RKO (cell line): ENCODE results near the gene MRTO4.
A peak's percentile ranks its signal among the peaks of the same experiment; 100 is the strongest.
"Not testable (repeated sequence)": the region's sequence is repeated elsewhere in the genome, so short reads cannot be mapped to it uniquely, and the experiment has no call there.

Experiments used
- DNase-seq: peaks from one replicate; pipeline ENCODE4 v3.0.0-alpha.2; 2016; ENCODE audit warnings: low spot score

The MRTO4 gene

DNA sequence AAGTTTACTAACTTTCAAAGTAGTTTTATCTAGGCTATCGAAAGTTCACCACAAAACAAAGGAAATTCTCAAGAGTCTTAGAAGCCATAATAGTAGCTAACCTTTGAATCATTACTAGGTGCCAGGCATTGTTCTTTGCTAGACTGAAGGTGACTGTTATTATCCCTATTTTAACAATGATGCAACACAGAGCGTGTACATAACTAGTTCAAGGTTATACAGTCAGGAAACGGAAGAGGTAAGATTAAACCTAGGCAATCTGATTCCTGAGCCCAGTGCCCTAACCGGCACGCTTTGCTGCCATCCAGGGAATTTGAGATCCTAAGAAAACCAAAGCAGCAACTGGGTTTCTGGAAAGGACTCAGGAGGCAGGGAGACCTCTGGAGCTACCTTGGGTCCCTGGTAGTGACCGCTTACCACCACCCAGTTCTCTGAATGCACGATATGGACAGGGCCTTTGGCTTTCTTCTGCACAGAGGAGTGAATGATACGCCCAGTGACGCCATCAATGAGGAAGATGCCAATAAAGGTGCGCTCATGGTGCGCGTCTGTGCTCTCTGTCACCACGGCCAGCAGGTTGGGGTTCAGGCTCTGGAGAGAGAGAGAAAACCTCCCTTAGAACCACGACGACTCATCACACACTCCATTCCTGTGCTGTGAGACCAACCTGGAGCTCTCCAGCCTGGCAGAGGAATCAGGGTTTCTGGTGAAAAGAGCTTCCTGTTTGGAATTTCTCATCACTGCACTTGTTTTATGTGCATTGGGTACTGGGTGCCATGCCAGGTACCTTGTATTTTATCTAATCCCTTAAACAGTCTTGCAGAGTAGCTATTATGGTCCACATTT lies 28.4 kb upstream of the MRTO4 start:
- DNase-seq: peak; percentile 37

DNA sequence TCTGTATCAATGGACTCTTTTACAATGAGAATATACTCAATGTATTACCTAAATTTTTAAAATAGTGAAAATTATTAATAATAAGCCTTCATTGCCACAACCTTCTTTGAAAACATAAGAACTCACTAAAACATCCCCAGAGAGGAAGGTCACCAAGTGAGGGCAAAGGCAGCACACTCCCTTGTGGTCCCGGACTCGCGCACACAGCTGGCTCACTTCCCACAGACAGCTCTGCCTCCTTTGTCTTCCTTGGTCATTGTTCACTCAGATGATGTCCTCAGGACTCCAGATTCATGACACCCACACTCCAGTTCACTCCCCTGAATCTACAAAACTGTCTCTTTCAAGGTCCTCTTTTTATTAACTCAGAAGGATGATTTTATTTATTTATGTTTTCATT lies 22.4 kb upstream of the MRTO4 start:
- no peak for DNase-seq

DNA sequence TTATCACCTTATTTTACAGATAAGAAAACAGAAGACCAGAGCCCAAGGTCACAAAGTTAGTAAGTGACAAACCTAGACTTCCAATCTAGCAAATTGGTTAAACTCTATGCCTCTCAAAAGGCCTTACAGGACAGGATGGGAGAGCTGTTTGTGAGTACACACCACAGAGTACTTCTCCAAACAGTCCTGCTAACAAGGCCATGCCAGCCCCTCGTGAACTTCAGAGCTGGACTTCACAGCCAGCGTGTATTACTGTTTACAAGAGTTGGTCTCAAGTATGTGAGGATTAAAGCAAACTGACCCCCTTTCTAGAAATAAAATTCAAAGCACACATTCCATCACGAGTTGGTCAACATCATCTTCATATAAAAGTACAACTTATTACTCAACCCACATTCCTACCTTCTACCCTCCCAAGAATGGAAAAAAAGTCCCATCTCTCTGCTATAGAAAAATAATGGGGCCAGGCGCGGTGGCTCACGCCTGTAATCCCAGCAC lies 21.7 kb upstream of the MRTO4 start:
- no peak for DNase-seq

DNA sequence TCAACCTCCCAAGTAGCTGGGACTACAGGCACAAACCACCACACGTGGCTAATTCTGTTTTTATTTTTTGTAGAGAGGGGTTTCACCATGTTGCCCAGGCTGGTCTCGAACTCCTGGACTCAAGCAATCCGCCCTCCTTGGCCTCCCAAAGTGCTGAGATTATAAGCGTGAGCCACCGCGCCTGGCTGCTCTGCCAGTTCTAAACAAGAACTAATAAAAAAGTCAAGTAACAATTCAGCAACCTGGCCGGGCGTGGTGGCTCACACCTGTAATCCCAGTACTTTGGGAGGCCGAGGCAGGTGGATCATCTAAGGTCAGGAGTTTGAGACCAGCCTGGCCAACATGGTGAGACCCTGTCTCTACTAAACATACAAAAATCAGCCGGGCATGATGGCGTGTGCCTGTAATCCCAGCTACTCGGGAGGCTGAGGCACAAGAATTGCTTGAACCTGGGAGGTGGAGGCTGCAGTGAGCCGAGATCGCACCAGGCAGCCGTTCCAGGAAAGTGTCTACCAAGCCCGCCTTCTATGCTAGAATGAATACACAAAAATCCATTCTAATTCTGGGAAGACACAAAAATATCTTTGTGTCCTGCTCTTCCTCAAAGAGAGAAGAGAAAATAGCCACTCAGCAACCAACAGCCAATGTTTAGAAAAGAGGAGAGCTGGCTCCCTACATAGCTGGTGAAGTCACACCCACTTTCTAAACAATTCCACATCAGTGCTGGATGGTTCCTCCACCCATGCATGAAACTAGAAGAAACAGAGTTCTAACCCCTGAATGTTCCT lies 19.7 kb upstream of the MRTO4 start:
- not testable (repeated sequence) for DNase-seq

DNA sequence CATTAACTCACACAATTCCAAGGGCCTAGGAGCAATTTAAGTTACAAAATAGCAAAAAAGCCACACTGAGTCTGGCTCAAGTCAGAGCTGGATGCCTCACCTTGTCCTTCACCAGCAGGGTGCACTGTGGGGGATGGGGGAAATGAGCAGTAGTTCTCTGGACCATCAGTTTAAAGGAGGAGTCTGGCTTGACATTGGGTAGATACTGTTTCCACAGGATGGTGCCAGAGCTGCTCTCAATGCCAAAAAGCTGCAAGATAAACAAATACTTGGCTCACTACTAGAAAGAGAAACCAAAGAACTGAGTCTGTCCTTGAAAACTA lies 19.1 kb upstream of the MRTO4 start:
- DNase-seq: no peak

DNA sequence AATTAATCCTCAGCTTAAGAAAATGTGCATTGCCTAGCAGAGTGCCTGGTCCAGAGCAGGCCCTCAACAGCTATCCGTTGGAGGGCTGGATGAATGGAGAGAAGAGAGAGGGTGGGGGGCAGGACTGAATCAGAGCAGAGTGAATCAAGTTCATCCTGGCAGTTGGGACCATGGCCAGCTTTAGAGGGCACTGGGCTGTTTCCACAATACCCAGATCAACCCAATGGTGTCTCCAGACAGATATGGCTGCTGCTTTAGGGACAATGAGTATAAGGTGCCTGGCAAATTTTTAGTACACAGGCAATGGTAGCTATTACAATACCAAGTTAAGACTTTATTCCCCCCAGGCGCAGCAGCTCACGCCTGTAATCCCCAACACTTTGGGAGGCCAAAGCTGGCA lies 17.4 kb upstream of the MRTO4 start:
- DNase-seq: no peak

DNA sequence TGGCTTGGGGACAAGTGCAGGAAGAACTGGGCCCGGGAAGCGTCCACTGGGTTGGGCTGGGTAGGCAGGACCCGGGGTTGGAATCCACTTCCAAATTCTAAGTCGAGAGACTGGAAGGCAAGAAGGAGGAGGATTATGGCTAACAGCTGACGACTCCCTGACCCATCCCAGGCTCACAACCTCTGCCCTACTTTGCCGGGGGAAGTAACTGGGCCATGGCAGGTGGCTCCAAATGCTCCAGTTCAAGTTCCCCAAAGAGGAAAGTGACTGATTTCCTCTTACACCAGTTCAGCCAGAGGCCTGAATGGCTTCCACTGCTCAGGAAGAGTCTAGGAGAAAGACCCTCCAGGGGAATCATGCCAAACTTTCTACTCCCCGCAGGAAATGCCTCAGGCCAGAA lies 11.7 kb upstream of the MRTO4 start:
- no peak for DNase-seq

DNA sequence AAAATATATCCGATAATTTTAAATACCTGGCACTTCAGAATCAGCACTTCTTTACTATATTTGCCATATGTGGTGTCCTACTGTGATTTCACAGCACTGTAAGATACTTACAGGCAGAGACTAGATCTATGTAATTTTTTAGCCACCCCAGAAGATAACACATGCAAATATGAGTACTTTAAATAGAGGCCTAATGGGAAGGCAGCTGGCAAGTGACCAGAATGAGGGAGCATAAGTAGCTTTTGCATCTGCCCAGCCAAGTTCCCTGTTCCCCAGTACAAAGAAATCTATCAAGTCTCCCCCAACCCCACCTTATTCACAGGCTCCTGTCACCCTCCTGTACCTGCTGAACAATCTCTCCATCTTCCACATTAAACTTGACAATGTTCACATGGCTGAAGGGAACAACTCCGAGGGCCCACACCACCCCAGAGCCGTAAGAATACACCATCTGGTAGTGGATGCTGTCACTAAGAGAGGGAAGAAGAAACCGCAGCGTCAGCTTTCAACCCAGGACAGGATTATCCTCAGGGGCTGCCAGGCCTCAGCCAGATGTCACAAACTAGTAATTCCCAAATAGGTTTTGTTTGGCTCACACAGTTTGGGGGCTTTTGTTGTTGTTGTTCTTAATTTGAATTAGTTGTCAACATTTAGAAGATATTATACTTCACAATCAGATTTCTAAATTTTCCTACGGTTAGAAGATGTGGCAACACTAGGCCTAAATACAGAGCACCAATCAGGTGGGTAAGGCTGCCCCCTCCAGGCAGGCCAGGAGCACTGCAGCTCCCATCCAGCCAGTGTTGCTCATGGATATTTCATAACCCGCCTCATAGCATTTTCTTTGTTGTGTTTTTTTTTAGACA lies 10.7 kb upstream of the MRTO4 start:
- DNase-seq: peak; percentile 74

DNA sequence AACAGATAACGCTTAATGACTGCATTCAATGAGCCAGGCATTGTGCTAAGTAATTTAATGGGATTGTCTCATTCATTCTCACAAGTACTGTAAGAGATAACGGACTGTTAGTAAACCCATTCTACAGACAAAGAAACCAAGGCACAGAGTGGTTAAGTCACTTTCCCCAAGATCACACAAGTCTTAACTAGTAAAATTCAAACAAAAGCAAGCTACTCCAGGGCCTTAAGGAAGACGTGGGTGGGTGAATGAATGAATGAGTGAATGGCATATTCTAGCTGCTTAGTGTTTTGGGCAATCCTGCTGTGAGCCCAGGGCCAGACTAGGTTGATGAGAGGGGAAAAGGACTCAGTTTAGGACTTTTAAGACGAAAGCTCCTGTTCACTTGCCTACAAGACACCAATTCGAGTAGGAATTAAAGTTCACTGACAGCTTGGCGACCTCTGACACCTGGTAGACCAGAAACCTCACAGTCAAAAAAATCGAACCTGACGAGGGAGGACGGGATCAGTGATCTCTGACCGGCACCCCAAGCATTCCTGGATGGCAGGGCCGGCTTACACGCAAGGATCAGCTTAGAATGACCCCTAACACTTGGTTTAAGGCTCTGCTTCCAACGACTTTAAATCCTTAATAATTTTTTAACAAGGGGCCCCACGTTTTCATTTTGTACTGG lies 838 bp upstream of the MRTO4 start:
- peak; percentile 51 for DNase-seq

DNA sequence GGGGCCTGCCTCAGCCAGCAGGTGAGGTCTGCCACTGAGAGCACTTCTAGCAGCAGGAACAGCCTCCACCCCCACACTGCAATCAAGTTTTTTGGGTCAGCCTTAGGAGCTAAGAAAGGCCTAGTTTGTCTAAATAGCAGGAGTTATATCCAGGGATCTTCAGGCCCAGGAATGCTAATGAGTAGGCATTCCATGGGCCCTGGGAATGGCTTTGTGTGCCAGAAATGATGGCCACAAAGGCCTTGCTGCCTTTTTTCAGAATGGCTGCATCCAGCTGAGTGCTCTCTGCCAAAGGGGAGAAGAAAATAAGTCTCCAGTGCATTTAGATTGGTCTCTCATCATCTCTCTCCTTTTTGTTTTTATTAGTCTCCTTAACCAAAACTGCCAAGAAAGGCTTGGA lies 2.8 kb downstream of the MRTO4 start:
- no peak for DNase-seq

DNA sequence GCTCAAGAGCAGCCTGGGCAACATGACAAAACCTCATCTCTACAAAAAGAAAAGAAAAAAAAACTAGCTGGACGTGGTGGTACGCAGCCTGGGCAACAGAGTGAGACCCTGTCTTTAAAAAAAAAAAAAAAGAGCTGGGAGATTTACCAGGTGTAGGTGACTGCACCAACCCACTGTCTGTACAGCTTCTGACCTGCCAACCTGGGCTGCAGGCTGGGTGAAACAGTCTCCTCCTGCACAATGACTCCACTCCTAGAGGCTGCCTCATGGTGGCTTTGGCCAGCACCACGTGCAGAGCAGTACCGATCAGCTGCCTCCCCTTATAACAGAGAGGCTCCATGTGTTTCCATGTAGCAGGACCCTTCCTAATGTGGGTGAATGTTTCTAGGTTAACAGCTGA lies 3.7 kb downstream of the MRTO4 start:
- no peak for DNase-seq

DNA sequence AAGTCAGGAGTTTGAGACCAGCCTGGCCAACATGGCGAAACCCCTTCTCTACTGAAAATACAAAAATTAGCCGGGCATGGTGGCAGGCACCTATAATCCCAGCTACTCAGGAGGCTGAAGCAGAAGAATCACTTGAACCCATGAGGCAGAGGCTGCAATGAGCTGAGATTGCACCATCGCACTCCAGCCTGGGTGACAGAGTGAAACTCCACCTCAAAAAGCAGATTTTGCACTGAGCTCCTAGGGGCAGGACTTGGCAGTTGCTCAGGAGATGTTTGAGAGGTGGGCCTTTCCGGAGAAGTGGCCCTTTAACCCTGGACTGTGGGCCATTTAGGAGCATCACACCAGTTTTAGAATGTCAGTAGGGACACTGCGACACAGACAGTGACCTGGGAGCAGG lies 4.7 kb downstream of the MRTO4 start:
- DNase-seq: not testable (repeated sequence)

DNA sequence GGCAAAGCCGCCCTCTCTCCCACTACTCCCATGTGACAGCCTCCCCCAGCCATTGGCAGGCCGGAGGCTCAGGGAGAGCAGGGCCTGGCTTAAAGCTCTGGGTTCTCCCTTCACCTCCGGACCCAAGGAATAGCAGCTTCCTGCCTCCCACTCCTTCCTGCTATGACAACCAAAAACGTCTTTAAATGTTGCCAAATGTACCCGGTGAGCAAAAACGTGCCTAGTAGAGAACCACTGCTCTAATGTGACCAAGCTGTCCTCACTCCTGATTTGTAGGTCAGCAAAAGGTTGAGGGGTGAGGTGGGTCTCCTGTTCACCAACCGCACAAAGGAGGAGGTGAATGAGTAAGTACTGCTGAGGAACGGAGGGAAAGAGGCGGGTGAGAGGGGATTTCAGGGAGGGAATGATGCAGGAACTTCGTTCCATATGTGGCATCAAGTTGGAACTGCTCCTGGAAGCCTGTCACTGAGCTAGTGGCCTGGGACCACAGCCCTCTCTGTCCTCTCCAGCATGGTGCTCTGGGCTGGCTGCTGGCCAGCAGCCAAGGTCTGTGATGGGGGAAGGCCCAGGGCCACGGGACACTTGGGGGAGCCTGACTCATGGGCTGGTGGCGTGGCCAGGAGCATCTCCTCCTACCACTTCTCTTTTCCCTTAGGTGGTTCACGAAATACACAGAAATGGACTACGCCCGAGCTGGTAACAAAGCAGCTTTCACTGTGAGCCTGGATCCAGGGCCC lies 5.7 kb downstream of the MRTO4 start:
- no peak for DNase-seq

DNA sequence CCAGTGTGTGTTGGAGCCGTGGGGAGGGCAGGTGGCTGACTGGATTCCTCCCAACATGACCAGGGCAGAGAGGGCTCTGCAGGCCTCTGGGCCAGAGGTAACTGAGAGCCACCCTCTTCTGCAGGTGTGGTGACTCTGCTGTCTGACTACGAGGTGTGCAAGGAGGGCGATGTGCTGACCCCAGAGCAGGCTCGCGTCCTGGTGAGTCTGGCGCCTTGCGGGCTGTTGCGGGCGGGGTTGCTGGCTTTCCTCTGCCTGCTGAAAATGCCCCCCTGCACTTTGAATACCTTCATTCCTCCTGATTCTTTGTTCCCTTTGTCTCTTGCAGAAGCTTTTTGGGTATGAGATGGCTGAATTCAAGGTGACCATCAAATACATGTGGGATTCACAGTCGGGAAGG lies 6.7 kb downstream of the MRTO4 start:
- no peak for DNase-seq

DNA sequence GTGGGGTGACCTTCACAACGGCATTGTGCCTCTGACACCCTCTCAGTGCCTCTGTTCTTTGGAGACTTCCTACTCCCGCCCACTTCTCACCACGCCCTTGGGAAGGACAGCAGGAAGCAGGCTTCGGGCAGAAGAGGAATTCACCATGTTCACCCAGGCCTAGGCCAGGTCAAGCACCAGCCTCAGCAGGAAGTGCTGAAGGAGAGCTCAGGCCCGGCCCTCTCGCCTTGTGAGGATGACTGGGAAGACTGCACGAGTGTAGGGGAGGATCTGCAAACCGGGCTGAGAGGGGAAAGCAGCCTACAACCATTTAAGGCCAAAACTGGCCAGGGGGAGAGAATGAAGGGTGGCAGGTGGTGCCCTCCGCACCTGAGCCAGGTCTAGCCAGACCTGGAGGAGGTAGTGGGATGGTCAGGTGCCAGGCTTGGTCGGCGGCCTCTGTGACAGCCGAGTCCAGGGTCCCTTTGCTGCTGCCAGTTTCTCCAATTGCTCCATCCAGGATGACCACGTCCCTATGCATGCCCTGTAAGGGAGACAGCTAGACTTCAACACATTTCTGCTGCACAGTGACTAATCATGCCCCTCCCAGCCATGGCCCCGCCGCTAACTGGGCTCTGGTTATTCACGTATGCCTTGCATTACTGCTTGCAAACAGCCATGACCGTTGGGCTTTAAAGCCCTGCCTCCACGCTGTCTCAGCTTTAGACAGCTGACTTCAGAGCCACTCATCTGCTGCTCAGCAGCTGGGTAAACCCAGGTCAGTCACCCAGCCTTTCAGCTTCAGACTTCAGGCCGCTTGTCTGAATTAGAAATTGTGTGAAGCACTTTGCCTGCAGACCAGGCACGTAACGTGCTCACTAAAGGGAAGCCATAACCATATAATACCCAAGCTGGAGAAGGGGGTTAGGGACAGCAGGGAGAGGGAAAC lies 8.9 kb downstream of the MRTO4 start:
- peak; percentile 84 for DNase-seq

DNA sequence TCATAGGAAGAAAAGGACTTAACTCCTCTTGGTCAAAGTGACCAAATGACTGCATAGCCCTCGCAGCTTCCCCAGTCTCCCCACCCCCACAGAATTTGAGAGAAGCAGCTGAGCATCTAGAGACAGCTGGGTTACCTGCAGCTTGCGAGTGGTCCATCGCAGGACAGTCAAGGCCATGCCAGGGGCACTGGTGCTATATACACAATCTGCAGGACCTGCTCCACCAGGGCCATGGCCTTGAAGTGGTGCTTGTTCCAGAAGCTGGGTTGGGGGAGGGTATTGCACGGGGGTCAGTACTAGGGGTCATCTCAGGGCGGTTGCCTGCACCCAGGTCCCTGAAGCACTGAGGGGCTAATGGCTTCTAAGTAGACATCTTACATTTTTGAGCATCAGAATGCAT lies 10.4 kb downstream of the MRTO4 start:
- no peak for DNase-seq

DNA sequence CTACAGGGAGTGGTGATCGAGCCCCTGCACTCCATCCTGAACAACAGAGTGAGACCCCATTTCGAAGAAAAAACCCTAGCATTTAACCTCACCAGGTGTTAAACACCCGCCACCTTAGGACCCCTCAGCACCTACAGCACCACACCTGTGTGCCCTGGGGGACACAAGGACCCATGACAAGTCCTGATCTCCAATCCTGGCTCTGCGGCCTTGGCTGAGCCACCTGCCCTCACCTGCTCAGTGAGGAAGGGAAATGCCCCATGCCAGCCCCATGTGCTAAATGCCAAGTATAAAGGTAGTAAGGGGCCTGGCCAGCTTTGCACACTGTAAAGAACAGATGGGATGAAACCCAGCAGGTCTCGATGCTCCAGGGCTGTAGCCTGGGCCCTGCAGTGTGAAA lies 11.1 kb downstream of the MRTO4 start:
- DNase-seq: no peak

DNA sequence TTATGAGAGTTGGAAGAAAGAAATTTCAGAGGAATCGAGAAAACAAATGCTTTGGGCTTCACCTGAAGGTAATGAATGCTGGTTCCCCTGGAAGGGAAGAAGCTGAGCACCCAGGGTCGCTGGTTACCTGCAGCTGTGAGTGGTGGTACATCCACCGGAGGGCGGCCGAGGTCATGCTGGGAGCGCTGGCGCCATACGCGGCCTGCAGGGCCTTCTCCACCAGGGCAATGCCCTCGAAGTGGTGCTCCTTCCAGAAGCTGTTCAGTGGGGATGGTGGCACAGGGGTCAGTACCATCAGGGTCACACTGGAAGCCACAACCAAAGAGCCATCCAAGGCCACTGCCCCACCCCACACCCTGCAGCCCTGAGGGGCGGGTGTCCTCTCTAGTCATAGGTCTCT lies 16.8 kb downstream of the MRTO4 start:
- DNase-seq: no peak

DNA sequence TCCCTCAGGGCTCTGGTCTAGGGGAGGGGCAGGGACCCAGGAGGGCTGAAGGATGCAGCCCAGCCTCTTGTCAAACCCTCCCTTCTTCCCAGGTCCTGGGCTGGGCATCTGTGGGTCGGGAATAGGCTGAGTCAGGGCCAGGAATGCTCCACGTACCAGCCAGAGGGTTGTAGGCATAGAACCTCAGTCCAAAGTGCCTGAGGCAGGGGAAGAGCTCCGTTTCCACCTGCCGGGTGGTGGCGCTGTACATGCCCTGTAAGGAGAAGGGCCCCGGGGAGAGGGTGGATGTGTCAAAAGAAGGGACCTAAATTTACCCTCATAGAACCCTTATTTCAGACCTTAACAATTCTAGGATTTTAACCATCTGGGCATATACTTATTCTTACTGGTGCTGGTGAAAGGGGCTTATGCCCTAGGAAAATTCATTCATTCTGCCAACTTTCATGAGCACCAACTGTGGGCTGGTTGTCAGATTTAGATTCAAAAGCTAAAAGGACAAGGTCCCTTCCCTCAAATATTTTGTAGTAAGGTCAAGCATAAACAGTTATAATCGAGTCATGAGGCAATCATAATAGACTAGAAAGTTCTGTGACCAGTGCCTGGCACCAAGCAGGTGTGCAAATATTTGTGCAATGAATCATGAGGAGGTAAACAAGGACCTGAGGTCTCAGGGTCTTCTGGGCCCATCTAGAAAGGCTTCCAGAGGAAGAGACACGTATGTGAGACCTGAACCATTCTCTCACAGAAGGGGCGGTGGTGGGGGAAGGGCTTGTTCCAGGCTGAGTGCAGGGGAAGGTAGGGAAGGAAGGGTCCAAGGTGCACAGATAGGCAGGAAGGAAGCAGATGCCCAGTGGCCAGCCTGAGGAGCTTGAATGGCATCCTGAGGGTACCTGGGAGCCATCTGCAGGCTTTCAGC lies 18.1 kb downstream of the MRTO4 start:
- not testable (repeated sequence) for DNase-seq
